HUES48 (cell line): ENCODE data around the gene COPS9.

Source experiments
- H3K27ac ChIP-seq: one replicate; pipeline ENCODE4 v1.7.0; 2013; ENCODE audit warnings: low read depth, low read length, inconsistent platforms
- H3K27me3 ChIP-seq: 2 replicates; pipeline ENCODE4 v1.6.1; 2013; ENCODE audit warnings: mild to moderate bottlenecking, low read length; ENCODE audit not compliant: control insufficient read depth, insufficient read depth
- H3K36me3 ChIP-seq: 2 replicates; pipeline ENCODE4 v1.6.1; 2013; ENCODE audit warnings: low read length; ENCODE audit not compliant: control insufficient read depth, insufficient read depth
- H3K4me1 ChIP-seq: 2 replicates; pipeline ENCODE4 v1.6.1; 2013; ENCODE audit warnings: mild to moderate bottlenecking, low read length; ENCODE audit not compliant: control insufficient read depth, insufficient read depth
- H3K4me3 ChIP-seq: 2 replicates; pipeline ENCODE4 v1.5.1; 2013; ENCODE audit warnings: mild to moderate bottlenecking, low read depth, low read length
- H3K9ac ChIP-seq: 2 replicates; pipeline ENCODE4 v1.6.1; 2013; ENCODE audit warnings: mild to moderate bottlenecking, low read depth, low read length, moderate library complexity
- H3K9me3 ChIP-seq: 2 replicates; pipeline ENCODE4 v1.6.1; 2013; ENCODE audit warnings: low read length; ENCODE audit not compliant: control insufficient read depth, insufficient read depth

COPS9 gene

GRCh38 chr2:240140511-240140910, 4.4 kb upstream of the COPS9 start, which contains the start of gene OTOS:
OTOS (minus strand) TSS chr2:240140658; CDS start chr2:240140326, 332 bp downstream.
- Histone ChIP-seq H3K9ac (no peak within 1 kb of the TSS), H3K9me3 (no peaks in the 10 kb centered on the region), H3K27ac (no peak within 1 kb of the TSS), H3K4me3 (no peak within 1 kb of the TSS), H3K27me3 (peaks cover 5% of the 10 kb centered on the region; the same call in 1 of the 2 replicates), H3K36me3 (no peaks in the 10 kb centered on the region), H3K4me1 (peaks cover 17% of the 10 kb centered on the region)

- H3K36me3 ChIP-seq = no peaks in the 10 kb centered on the region
- H3K27ac ChIP-seq = no peak overlapping the region
Measured at GRCh38 chr2:240139666-240140393, 3.7 kb upstream of the COPS9 start.

GRCh38 chr2:240139011-240139441, 2.9 kb upstream of the COPS9 start:
- no peak overlapping the region for H3K27ac ChIP-seq
- no peaks in the 10 kb centered on the region for H3K36me3 ChIP-seq
- no peaks in the 10 kb centered on the region for H3K9me3 ChIP-seq
- no peak overlapping the region for H3K9ac ChIP-seq
- H3K4me1 ChIP-seq = peaks cover 24% of the 10 kb centered on the region
- peaks cover 5% of the 10 kb centered on the region; the same call in 1 of the 2 replicates for H3K27me3 ChIP-seq
- H3K4me3 ChIP-seq = no peak overlapping the region

More at GRCh38 chr2:240139666-240140393, 3.7 kb upstream of the COPS9 start:
- Histone ChIP-seq H3K9ac (no peak overlapping the region), H3K4me1 (peaks cover 23% of the 10 kb centered on the region), H3K4me3 (no peak overlapping the region), H3K27me3 (peaks cover 5% of the 10 kb centered on the region; the same call in 1 of the 2 replicates), H3K9me3 (no peaks in the 10 kb centered on the region)

GRCh38 chr2:240138254-240138984, 2.3 kb upstream of the COPS9 start:
- Histone ChIP-seq H3K36me3 (peaks cover 4% of the 10 kb centered on the region), H3K27me3 (peaks cover 5% of the 10 kb centered on the region; the same call in 1 of the 2 replicates), H3K9me3 (no peaks in the 10 kb centered on the region), H3K9ac (no peak overlapping the region), H3K4me3 (no peak overlapping the region), H3K27ac (no peak overlapping the region), H3K4me1 (peaks cover 23% of the 10 kb centered on the region)

GRCh38 chr2:240137596-240138253, 1.6 kb upstream of the COPS9 start:
- Histone ChIP-seq H3K36me3 (peaks cover 11% of the 10 kb centered on the region), H3K27ac (no peak overlapping the region), H3K27me3 (peaks cover 5% of the 10 kb centered on the region; the same call in 1 of the 2 replicates)

GRCh38 chr2:240136671-240137292, 677 bp upstream of the COPS9 start:
- Histone ChIP-seq H3K9me3 (no peaks in the 10 kb centered on the region), H3K9ac (peak overlapping the region; percentile 40; the same call in 1 of the 2 replicates), H3K27ac (no peak overlapping the region), H3K4me1 (peaks cover 23% of the 10 kb centered on the region), H3K36me3 (peaks cover 21% of the 10 kb centered on the region), H3K4me3 (peak overlapping the region; percentile 94), H3K27me3 (peaks cover 5% of the 10 kb centered on the region; the same call in 1 of the 2 replicates)

More at GRCh38 chr2:240137596-240138253, 1.6 kb upstream of the COPS9 start:
- no peak overlapping the region for H3K4me3 ChIP-seq
- H3K9ac ChIP-seq = no peak overlapping the region
- peaks cover 23% of the 10 kb centered on the region for H3K4me1 ChIP-seq
- no peaks in the 10 kb centered on the region for H3K9me3 ChIP-seq

GRCh38 chr2:240135706-240136012, 446 bp downstream of the COPS9 start:
- peaks cover 5% of the 10 kb centered on the region; the same call in 1 of the 2 replicates for H3K27me3 ChIP-seq
- H3K36me3 ChIP-seq = peaks cover 32% of the 10 kb centered on the region
- peak overlapping the region; percentile 94 for H3K4me3 ChIP-seq
- no peak overlapping the region for H3K27ac ChIP-seq
- peak overlapping the region; percentile 79 for H3K9ac ChIP-seq
- H3K4me1 ChIP-seq = peaks cover 21% of the 10 kb centered on the region
- no peaks in the 10 kb centered on the region for H3K9me3 ChIP-seq

GRCh38 chr2:240134956-240135520, 1.1 kb downstream of the COPS9 start:
- no peak overlapping the region for H3K27ac ChIP-seq

GRCh38 chr2:240134466-240134865, 1.6 kb downstream of the COPS9 start:
- H3K9ac ChIP-seq = no peak overlapping the region
- peaks cover 44% of the 10 kb centered on the region for H3K36me3 ChIP-seq
- H3K27me3 ChIP-seq = peaks cover 5% of the 10 kb centered on the region; the same call in 1 of the 2 replicates
- no peak overlapping the region for H3K27ac ChIP-seq
- H3K9me3 ChIP-seq = no peaks in the 10 kb centered on the region
- H3K4me1 ChIP-seq = peaks cover 9% of the 10 kb centered on the region; the same call in 1 of the 2 replicates
- H3K4me3 ChIP-seq = peak overlapping the region; percentile 94

More at GRCh38 chr2:240134956-240135520, 1.1 kb downstream of the COPS9 start:
- Histone ChIP-seq H3K27me3 (peaks cover 5% of the 10 kb centered on the region; the same call in 1 of the 2 replicates), H3K4me3 (peak overlapping the region; percentile 94), H3K36me3 (peaks cover 38% of the 10 kb centered on the region), H3K9ac (no peak overlapping the region), H3K4me1 (peaks cover 15% of the 10 kb centered on the region), H3K9me3 (no peaks in the 10 kb centered on the region)

GRCh38 chr2:240133401-240133800, 2.7 kb downstream of the COPS9 start:
- no peaks in the 10 kb centered on the region for H3K9me3 ChIP-seq
- H3K4me1 ChIP-seq = peaks cover 7% of the 10 kb centered on the region; the same call in 1 of the 2 replicates
- peaks cover 54% of the 10 kb centered on the region for H3K36me3 ChIP-seq
- H3K4me3 ChIP-seq = no peak overlapping the region
- H3K27ac ChIP-seq = no peak overlapping the region
- peaks cover 5% of the 10 kb centered on the region; the same call in 1 of the 2 replicates for H3K27me3 ChIP-seq
- H3K9ac ChIP-seq = no peak overlapping the region
